Right atrium auricular region (tissue), 2 donors: ENCODE results near the gene ANXA3. TPM values are rescaled to one million over a fixed set of nuclear protein-coding genes. Genes with fewer than 3 reads are reported as not detected.

Source experiments
- DNase-seq: peaks from one replicate; pipeline ENCODE4 v3.0.0-alpha.2; 2019; ENCODE audit warnings: low spot score
- H3K27ac ChIP-seq, 2 donors: fragments of 200-600 bp; sonication (generic); 1 replicate in 1 of 2; 2 replicates in 1 of 2; pipeline ENCODE4 v1.5.1; 2016 to 2019
- H3K27me3 ChIP-seq, 2 donors: fragments of 200-600 bp; sonication (generic); one replicate each; pipeline versions ENCODE4 v1.5.1 to v1.6.0; 2017 to 2019
- H3K36me3 ChIP-seq: fragments of 200-600 bp; sonication (generic); one replicate; pipeline ENCODE4 v1.5.1; 2016
- H3K4me1 ChIP-seq, 2 donors: fragments of 200-600 bp; sonication (generic); one replicate each; pipeline versions ENCODE4 v1.5.1 to v1.6.0; 2017 to 2019
- H3K4me3 ChIP-seq, 2 donors: fragments of 200-600 bp; sonication (generic); 1 replicate in 1 of 2; 2 replicates in 1 of 2; pipeline ENCODE4 v1.5.1; 2017 to 2019; ENCODE audit warnings: mild to moderate bottlenecking in 1 of 2, moderate library complexity in 1 of 2
- H3K9me3 ChIP-seq, 2 donors: fragments of 200-600 bp; sonication (generic); one replicate each; pipeline ENCODE4 v1.5.1; 2019
- CTCF ChIP-seq, 2 donors: fragments of 200-600 bp; sonication (generic); IDR thresholded peaks; one replicate each; pipeline ENCODE4 v1.5.1; 2019; ENCODE audit warnings: antibody characterized with exemption in 2 of 2
- total RNA-seq, 2 donors: library from RNA; depleted of rRNA; stranded (reverse); fragments of >200 nt; gene quantifications; one replicate each; pipeline ENCODE4 v1.1.0, GENCODE V29; 2016

Gene ANXA3
- total RNA-seq, 2 donors from 2014 or later = 39.4 to 54.0 TPM

GRCh38 chr4:78629991-78630541, 78.5 kb downstream of the ANXA3 start:
- Histone ChIP-seq H3K27me3 (no peaks in the 10 kb centered on the region), H3K9me3 (no peaks in the 10 kb centered on the region), H3K27ac (peak overlapping the region; percentile 26 to 57), H3K4me1 (peaks cover 0 to 36% of the 10 kb centered on the region in 2 donors), H3K36me3 (no peaks in the 10 kb centered on the region), H3K4me3 (no peak overlapping the region)
- DNase-seq = no peak
- no peak for TF ChIP-seq CTCF (IDR thresholded peaks at IDR 0.05)

DNA sequence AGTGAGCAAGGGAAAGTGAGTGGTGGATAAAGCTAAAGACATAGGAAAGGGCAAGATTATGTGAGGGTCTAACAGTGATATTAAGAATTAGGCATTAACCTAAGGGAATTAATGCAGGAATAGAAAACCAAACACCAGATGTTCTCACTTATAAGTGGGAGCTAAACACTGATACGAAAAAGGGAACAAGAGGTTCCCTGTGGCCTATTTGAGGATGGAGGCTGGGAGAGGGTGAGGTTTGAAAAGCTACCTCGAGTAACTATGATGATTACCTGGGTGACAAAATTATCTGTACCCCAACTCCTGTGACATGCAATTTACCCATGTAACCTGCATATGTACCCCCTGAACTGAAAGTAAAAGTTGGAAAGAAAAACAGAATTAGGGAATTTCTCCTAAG, 79.0 kb downstream of the ANXA3 start:
- peak overlapping the region; percentile 26 to 57 for H3K27ac ChIP-seq
- peaks cover 0 to 36% of the 10 kb centered on the region in 2 donors for H3K4me1 ChIP-seq
- no peak for DNase-seq
- no peaks in the 10 kb centered on the region for H3K9me3 ChIP-seq
- H3K36me3 ChIP-seq = no peaks in the 10 kb centered on the region
- no peaks in the 10 kb centered on the region for H3K27me3 ChIP-seq
- H3K4me3 ChIP-seq = no peak overlapping the region
- TF ChIP-seq CTCF (IDR thresholded peaks at IDR 0.05) = no peak

DNA sequence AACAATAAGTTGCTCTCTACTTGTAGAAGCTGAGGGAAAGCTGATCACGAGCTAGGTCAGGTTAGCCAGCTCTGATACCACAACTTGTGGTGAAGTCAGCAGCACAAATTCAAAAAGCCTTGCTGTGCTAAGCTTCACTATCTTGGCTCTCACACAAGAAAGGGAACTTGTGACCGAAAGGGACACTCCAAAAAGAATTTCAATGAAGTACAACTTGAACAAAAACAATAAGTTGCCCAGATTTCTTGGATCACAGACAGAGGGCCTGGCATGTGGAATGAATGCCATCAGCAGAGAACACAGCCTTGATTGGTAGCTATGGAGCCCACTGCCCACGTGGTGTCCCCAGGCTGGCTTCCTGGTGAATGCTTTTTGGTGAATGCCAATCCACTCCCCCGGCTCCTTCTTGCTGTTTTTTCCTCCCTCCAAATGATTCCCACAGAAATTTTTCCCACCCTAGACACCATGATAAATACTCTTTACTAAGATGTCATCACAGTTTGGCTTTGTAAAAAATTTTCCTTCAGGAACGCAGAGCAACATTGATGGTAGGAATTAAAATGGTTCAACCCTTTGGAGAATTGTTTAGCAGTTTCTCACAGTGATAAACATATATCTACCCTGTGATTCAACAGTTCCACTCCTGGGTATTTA, 82.6 kb downstream of the ANXA3 start:
- Histone ChIP-seq H3K9me3 (no peaks in the 10 kb centered on the region), H3K27me3 (no peaks in the 10 kb centered on the region), H3K27ac (peak overlapping the region; percentile 54 to 76), H3K36me3 (no peaks in the 10 kb centered on the region), H3K4me3 (no peak overlapping the region), H3K4me1 (peaks cover 0 to 36% of the 10 kb centered on the region in 2 donors)
- DNase-seq = peak; percentile 68
- TF ChIP-seq CTCF (IDR thresholded peaks at IDR 0.05) = no peak

DNA sequence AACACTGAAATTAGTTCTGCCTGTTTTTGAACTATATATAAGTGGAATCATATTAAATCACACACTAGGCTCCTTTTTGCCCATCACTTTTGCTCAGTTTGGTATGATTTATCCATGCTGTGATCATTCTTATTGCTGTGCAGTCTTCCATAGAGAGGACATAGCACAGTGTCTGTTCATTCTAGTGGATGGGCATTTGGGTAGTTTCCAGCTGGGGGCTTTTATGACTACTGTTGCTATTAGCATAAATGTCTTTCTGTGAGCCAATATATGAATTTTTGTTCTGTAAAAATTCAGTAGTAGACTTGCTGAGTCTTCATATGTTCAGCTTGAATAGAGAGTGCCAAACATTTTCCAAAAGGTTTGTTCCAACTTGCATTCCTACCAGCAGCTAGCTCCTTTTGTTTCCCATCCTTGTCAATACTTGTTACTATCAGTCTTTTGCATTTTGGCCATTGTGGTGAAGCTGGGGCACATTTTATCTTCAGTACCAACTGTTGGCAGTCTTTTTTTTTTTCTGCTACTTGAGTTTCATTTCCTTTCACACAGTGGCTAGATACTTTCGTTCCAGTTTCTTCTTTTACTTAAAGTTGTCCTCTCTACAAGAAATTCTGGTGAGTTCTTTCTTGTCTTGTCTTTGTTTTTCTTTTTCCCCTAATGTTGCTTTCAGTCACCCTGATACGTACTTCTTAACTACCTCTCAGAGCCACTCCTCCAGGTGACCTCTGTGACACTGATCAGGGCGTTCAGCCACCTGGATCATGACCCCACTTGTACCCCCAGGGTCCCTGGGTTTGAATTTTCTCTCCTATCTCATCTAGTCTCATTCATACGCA, 87.0 kb downstream of the ANXA3 start:
- no peak for DNase-seq
- Histone ChIP-seq H3K36me3 (no peaks in the 10 kb centered on the region), H3K4me3 (no peak overlapping the region), H3K4me1 (peaks cover 0 to 23% of the 10 kb centered on the region in 2 donors), H3K27me3 (no peaks in the 10 kb centered on the region), H3K27ac (no peak overlapping the region), H3K9me3 (no peaks in the 10 kb centered on the region)
- TF ChIP-seq CTCF (IDR thresholded peaks at IDR 0.05) = no peak

DNA sequence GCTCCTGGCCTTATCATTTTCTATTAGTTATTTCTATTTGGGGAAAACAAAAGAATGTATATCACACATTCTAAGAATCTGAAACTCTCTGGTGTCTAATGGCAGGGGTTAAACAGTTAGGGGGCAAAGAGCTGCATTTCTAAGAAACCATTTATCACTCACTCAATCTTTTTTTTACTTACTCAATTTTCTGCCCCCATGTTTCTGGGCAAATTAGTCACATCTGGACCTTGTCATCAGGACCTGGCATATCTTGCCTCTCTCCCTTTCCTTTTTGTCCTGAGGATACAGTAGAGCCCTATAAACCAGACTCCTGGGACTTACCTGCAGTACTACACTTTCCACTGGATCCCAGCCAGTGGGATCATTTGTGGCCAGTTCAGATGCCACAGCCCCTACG, 89.1 kb downstream of the ANXA3 start:
- no peak for DNase-seq
- Histone ChIP-seq H3K27ac (no peak overlapping the region), H3K9me3 (no peaks in the 10 kb centered on the region), H3K27me3 (no peaks in the 10 kb centered on the region), H3K4me3 (no peak overlapping the region), H3K36me3 (no peaks in the 10 kb centered on the region), H3K4me1 (peaks cover 0 to 22% of the 10 kb centered on the region in 2 donors)
- no peak for TF ChIP-seq CTCF (IDR thresholded peaks at IDR 0.05)
